A549 (cell line): ENCODE results near the gene TMEM260. TPM values are rescaled to one million over a fixed set of nuclear protein-coding genes. Genes with fewer than 3 reads are reported as not detected.
A peak's percentile ranks its signal among the peaks of the same experiment; 100 is the strongest.

Experiments used
- ATAC-seq, 2 experiments: fragments of 200-7000 bp in 1 of 2; fragments of >200 bp in 1 of 2; cut with Nextera tagmentation in 1 of 2; cut with Tn5 transposase in 1 of 2; 3 replicates each; pipeline versions ENCODE4 v1.8.0 to v1.9.1; 2018 to 2020; ENCODE audit warnings: mild to moderate bottlenecking in 1 of 2, moderate library complexity in 1 of 2
- CTCF ChIA-PET: fragments of 300-600 bp; sonication (Branson Sonifier 250); formaldehyde crosslinking; extraction: SDS; loops from one replicate; lab custom pipeline; 2021; ENCODE audit warnings: antibody characterized with exemption, inconsistent platforms; lab: Yijun Ruan, JAX
- POLR2A ChIA-PET: fragments of 350-600 bp; formaldehyde crosslinking; extraction: SDS; loops from one replicate; lab custom pipeline; 2021; ENCODE audit warnings: antibody characterized with exemption, inconsistent platforms; lab: Yijun Ruan, JAX
- DNase-seq, 2 experiments: peaks; one replicate each; pipeline versions ENCODE4 v3.0.0 to v3.0.0-alpha.2; 2011 to 2016; ENCODE audit warnings: low read depth in 1 of 2, low spot score in 1 of 2
- FAIRE-seq: peaks from 2 replicates; lab custom pipeline; 2011; peaks lifted over from hg19 to GRCh38; lab: Jason Lieb, UNC
- H3K27ac ChIP-seq, 2 experiments: fragments of >200 bp; sonication (Bioruptor Twin); formaldehyde crosslinking; 3 replicates each; pipeline ENCODE4 v1.5.1; 2016 to 2017
- H3K4me1 ChIP-seq: fragments of >200 bp; sonication (Bioruptor Twin); formaldehyde crosslinking; 3 replicates; pipeline ENCODE4 v1.6.1; 2016
- H3K4me2 ChIP-seq: fragments of >200 bp; sonication (Bioruptor Twin); formaldehyde crosslinking; 3 replicates; pipeline ENCODE4 v1.6.1; 2016
- H3K4me3 ChIP-seq: fragments of >200 bp; sonication (Bioruptor Twin); formaldehyde crosslinking; 3 replicates; pipeline ENCODE4 v1.5.1; 2016
- H3K9me3 ChIP-seq: fragments of >200 bp; sonication (Bioruptor Twin); formaldehyde crosslinking; 3 replicates; pipeline ENCODE4 v1.6.1; 2016
- CBX2 ChIP-seq: fragments of 200-600 bp; sonication (generic); IDR thresholded peaks from 2 replicates; pipeline ENCODE4 v1.6.1; 2016; ENCODE audit warnings: low read depth, mild to moderate bottlenecking, borderline replicate concordance
- CHD4 ChIP-seq: fragments of 200-600 bp; sonication (generic); IDR thresholded peaks from 2 replicates; pipeline ENCODE4 v1.6.1; 2016; ENCODE audit warnings: antibody characterized with exemption, mild to moderate bottlenecking, borderline replicate concordance
- CTCF ChIP-seq: fragments of >200 bp; sonication (Bioruptor Twin); formaldehyde crosslinking; IDR thresholded peaks from 3 replicates; pipeline ENCODE4 v1.5.1; 2016
- E2F6 ChIP-seq: IDR thresholded peaks from 2 replicates; pipeline ENCODE4 v1.6.1; 2012; ENCODE audit warnings: low read depth, borderline replicate concordance
- EHMT2 ChIP-seq: fragments of 200-600 bp; sonication (generic); IDR thresholded peaks from 2 replicates; pipeline ENCODE4 v1.6.1; 2016; ENCODE audit warnings: antibody characterized with exemption, low read depth, mild to moderate bottlenecking, moderate library complexity
- EP300 ChIP-seq, 2 experiments: fragments of >200 bp; sonication (Bioruptor Twin); formaldehyde crosslinking; IDR thresholded peaks; 2 replicates in 1 of 2; 3 replicates in 1 of 2; pipeline ENCODE4 v1.6.1; 2016 to 2017
- ESRRA ChIP-seq: fragments of 150-350 bp; IDR thresholded peaks from 2 replicates; pipeline ENCODE4 v1.6.1; 2014; ENCODE audit warnings: mild to moderate bottlenecking, low read length, borderline replicate concordance
- HEYL ChIP-seq: fragments of 250-450 bp; sonication (Bioruptor Pico); IDR thresholded peaks from 2 replicates; pipeline ENCODE4 v1.8.0; 2021; ENCODE audit warnings: mild to moderate bottlenecking, moderate library complexity
- HOXB5 ChIP-seq: fragments of 250-450 bp; sonication (Bioruptor Pico); IDR thresholded peaks from 2 replicates; pipeline ENCODE4 v1.5.0; 2020; ENCODE audit warnings: mild to moderate bottlenecking, moderate library complexity
- JUN ChIP-seq, 2 experiments: fragments of >200 bp; sonication (Bioruptor Twin); formaldehyde crosslinking; IDR thresholded peaks; 2 replicates in 1 of 2; 3 replicates in 1 of 2; pipeline ENCODE4 v1.6.1; 2016 to 2017
- MAZ ChIP-seq: fragments of 150-350 bp; IDR thresholded peaks from 2 replicates; pipeline ENCODE4 v1.6.1; 2014; ENCODE audit warnings: antibody characterized with exemption, low read depth, low read length, borderline replicate concordance
- NFE2L2 ChIP-seq: fragments of 150-350 bp; conservative IDR thresholded peaks from 2 replicates; pipeline ENCODE4 v1.6.1; 2014; ENCODE audit warnings: low read length
- NPAS2 ChIP-seq: fragments of 250-450 bp; sonication (Bioruptor Pico); IDR thresholded peaks from 2 replicates; pipeline ENCODE4 v1.8.0; 2022; ENCODE audit warnings: mild to moderate bottlenecking, moderate library complexity, borderline replicate concordance
- POLR2A ChIP-seq: IDR thresholded peaks from 2 replicates; pipeline ENCODE4 v1.6.1; 2012; ENCODE audit warnings: mild to moderate bottlenecking, low read length
- POLR2AphosphoS2 ChIP-seq: conservative IDR thresholded peaks from 2 replicates; pipeline ENCODE4 v1.6.1; 2012; ENCODE audit warnings: low read length, improper control_type of control experiment, inconsistent platforms
- RARB ChIP-seq: fragments of 250-450 bp; sonication (Bioruptor Pico); IDR thresholded peaks from 2 replicates; pipeline ENCODE4 v1.8.0; 2021; ENCODE audit warnings: mild to moderate bottlenecking, moderate library complexity
- REST ChIP-seq: fragments of 200-600 bp; sonication (generic); IDR thresholded peaks from 2 replicates; pipeline ENCODE4 v1.6.1; 2016; ENCODE audit warnings: antibody characterized with exemption, mild to moderate bottlenecking, moderate library complexity
- SMC3 ChIP-seq: fragments of >200 bp; sonication (Bioruptor Twin); formaldehyde crosslinking; IDR thresholded peaks from 3 replicates; pipeline ENCODE4 v1.6.1; 2018; ENCODE audit warnings: inconsistent platforms
- TP53 ChIP-seq: fragments of 250-450 bp; sonication (Bioruptor Pico); IDR thresholded peaks from 2 replicates; pipeline ENCODE4 v1.5.0; 2021; ENCODE audit warnings: mild to moderate bottlenecking, moderate library complexity
- USF2 ChIP-seq: fragments of 450-650 bp; IDR thresholded peaks from 2 replicates; pipeline ENCODE4 v1.6.1; 2014; ENCODE audit warnings: antibody characterized with exemption
- ZSCAN20 ChIP-seq: fragments of 250-450 bp; sonication (Bioruptor Pico); IDR thresholded peaks from 2 replicates; pipeline ENCODE4 v1.8.0; 2022; ENCODE audit warnings: mild to moderate bottlenecking, moderate library complexity
- WGBS: methylation state at CpG from one replicate; pipeline ENCODE4 v1.1.6; 2017; ENCODE audit errors: missing lambda C conversion rate; 5-methylcytosine and 5-hydroxymethylcytosine counted together
- polyA plus RNA-seq, 4 experiments: library from polyadenylated mRNA; depleted of rRNA in 3 of 4; stranded (reverse); fragments of >200 nt; fragmentation: RNase III in 1 of 4; extraction: RNeasy Plus Mini Kit Qiagen cat#74134 plus additional on column Dnase treatment in 1 of 4; gene quantifications; 2 replicates in 3 of 4; 3 replicates in 1 of 4; pipeline ENCODE4 v1.2.3, GENCODE V29; 2011 to 2017

The TMEM260 gene
- polyA plus RNA-seq, 2 of the 4 experiments (the other 2 are of a cell fraction) = 6.1 to 17.6 TPM

DNA sequence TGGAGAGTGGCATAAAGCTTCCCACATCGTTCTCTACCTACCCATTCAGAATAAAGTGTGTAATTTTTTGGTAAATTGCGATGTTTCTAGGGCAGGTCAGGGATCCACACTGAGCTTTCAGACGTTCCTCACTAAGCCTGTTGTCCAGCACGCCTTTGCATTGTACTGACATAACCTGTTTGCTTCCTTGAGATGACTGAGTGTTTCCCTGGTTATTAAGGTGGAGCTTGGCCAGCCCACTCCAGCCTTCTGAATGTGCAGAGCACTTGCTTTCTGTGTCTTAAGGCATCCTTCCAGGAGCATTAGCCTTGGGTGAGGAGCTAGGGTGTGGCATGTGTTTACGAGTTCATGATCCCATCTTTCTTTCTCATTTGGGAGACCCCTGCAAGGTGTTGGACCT is 96.4 kb downstream of the TMEM260 start:
- no peaks in the 10 kb centered on the region for H3K4me1 ChIP-seq
- CTCF ChIA-PET = interaction anchor here (0.7 kb wide), 1 partner anchor 10 kb away, joined by 3 read pairs; no protein-coding TSS in a partner anchor
- TF ChIP-seq RARB (CRISPR knock-in tag) (no peak), SMC3 (no peak), CBX2 (no peak), TP53 (CRISPR knock-in tag) (no peak), NPAS2 (CRISPR knock-in tag) (no peak), ZSCAN20 (no peak), REST (no peak), EHMT2 (no peak), HOXB5 (CRISPR knock-in tag) (no peak), POLR2AphosphoS2 (no peak), POLR2A (no peak), ESRRA (no peak), CHD4 (no peak), MAZ (no peak), HEYL (CRISPR knock-in tag) (no peak), EP300 (IDR thresholded peaks at IDR 0.05) (no peak), NFE2L2 (no peak), USF2 (no peak), E2F6 (no peak)
- H3K4me2 ChIP-seq = no peak overlapping the region
- WGBS = 6% methylated on average over 5 of the region's 5 CpGs
- FAIRE-seq (peak; percentile 23), DNase-seq (no peak), ATAC-seq (no peak)
- H3K4me3 ChIP-seq = no peak overlapping the region
- no peak overlapping the region for H3K27ac ChIP-seq
- POLR2A ChIA-PET = no interaction called here
- H3K9me3 ChIP-seq = no peaks in the 10 kb centered on the region

DNA sequence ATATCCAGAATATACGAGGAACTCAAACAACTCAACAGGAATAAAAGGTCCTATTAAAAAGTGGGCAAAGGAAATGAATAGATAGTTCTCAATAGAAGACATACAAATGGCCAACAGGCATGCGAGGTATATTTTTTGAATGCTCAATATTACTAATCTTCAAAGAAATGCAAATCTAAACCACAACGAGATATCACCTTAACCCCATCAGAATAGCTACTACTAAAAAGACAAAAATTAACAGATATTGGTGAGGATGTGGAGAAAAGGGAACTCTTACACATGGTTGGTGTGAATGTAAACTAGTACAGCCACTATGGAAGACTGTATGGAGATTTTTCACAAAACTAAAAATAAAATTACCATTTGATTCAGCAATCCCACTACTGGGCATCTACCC is 99.2 kb downstream of the TMEM260 start:
- ATAC-seq = no peak
- ChIA-PET POLR2A (no interaction called here), CTCF (interaction anchor here (0.6 kb wide), 1 partner anchor 117 kb away, joined by 3 read pairs; no protein-coding TSS in a partner anchor)
- 17% methylated on average over 3 of the region's 3 CpGs for WGBS
- TF ChIP-seq CTCF = no peak
- no peak for TF ChIP-seq JUN (IDR thresholded peaks at IDR 0.05)
- Histone ChIP-seq H3K4me2 (no peak overlapping the region), H3K4me3 (no peak overlapping the region), H3K9me3 (no peaks in the 10 kb centered on the region), H3K27ac (no peak overlapping the region), H3K4me1 (no peaks in the 10 kb centered on the region)
- no peak for FAIRE-seq
- DNase-seq = no peak
